ENCODE results near the gene BSDC1. TPM values are rescaled to one million over a fixed set of nuclear protein-coding genes. Genes with fewer than 3 reads are reported as not detected.
A peak's percentile ranks its signal among the peaks of the same experiment; 100 is the strongest.
"Not testable (repeated sequence)": the region's sequence is repeated elsewhere in the genome, so short reads cannot be mapped to it uniquely, and the experiment has no call there.

BSDC1 gene, protein sequence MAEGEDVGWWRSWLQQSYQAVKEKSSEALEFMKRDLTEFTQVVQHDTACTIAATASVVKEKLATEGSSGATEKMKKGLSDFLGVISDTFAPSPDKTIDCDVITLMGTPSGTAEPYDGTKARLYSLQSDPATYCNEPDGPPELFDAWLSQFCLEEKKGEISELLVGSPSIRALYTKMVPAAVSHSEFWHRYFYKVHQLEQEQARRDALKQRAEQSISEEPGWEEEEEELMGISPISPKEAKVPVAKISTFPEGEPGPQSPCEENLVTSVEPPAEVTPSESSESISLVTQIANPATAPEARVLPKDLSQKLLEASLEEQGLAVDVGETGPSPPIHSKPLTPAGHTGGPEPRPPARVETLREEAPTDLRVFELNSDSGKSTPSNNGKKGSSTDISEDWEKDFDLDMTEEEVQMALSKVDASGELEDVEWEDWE
- 65.2 TPM for total RNA-seq

DNA sequence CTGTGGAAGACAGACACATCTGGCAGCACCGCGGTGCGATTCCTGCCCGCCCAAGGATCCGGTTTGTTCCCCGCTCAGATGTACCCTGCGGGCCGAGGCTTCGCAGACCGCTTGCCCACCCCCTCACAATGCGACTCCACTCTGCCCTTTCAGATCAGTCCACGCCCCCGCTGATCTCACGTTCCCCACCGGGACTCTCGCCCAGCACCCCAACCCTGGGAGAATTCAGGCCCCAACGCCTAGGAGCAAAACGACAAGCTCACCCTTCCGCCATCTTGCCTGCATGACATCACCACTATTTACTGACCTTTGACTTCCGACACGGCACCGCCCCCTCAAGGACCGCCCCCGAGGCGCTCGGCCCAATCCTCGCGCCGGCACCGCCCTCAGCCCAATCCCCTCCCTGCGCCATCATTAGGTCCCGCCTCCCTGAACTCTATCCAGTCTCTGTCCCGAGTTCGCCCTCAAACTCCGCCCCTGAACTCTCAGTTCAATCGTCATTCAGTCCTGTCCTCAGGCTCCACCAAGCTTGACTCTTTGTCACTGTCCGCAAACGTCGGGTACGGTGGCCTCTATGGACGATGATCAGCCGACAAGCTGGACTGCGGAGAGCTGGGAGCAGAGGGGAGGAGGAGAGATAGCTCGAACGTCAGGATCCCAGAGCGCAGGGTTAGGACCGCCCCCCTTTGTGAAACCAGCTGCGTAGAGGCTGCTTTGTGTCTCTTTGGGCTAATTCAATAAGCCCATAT lies at the start of gene BSDC1:
TSS of gene BSDC1 (minus strand) at position 301 of the 749 bp plus-strand sequence. CDS start at position 274, 27 bp downstream.
- DNase-seq (ENCODE audit: low spot score in 2 of 2) (peak; percentile 85 to 96), FAIRE-seq (peak; percentile 98)

DNA sequence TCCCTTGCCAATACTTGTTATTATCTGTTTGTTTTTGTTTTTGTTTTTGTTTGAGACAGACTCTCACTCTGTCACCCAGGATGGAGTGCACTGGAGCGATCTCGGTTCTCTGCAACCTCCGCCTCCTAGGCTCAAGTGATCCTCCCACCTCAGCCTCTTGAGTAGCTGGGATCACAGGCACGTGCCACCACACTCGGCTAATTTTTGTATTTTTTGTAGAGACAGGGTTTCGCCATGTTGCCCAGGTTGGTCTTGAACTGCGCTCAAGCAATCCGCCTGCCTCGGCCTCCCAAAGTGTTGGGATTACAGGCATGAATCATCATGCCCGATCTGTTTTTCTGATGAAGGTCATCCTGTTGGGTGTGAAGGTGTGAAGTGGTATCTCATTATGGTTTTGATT lies 47.2 kb upstream of the BSDC1 start:
- not testable (repeated sequence) for DNase-seq (ENCODE audit: low spot score in 2 of 2); FAIRE-seq

DNA sequence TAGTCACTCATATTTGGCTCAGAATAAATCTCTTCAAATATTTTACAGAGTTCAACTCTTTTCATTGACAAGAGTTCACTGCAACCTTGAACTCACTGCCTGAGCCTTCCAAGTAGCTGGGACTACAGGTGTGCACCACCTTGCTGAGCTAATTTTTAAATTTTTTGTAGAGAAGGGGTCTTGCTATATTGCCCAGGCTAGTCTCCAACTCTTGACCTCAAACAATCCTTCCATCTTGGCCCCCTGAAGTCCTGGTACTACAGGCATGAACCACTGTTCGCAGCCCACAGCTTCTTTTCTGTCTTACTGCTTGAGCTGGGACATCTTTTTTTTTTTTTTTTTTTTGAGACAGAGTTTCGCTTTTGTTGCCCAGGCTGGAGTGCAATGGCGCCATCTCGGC lies 44.5 kb upstream of the BSDC1 start:
- DNase-seq (ENCODE audit: low spot score in 2 of 2); FAIRE-seq: not testable (repeated sequence)

DNA sequence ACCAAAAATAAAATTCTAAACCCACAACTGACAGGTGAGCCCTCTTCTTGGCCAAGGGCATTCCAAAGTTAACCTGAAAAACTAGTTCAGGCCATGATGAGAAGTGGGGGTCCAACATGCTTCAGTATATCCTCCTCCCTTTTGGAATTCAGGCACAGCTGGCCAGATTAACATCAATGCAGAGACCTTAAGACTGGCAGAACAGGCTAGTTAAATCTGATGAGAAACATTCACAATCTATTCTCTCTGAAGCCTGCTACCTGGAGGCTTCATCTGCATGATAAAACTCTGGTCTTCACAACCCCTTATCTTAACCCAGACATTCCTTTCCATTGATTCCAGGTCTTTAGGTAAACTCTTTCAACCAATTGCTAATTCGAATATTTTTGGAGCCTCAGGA lies 43.9 kb upstream of the BSDC1 start:
- FAIRE-seq, result no peak
- no peak for DNase-seq (ENCODE audit: low spot score in 2 of 2)

DNA sequence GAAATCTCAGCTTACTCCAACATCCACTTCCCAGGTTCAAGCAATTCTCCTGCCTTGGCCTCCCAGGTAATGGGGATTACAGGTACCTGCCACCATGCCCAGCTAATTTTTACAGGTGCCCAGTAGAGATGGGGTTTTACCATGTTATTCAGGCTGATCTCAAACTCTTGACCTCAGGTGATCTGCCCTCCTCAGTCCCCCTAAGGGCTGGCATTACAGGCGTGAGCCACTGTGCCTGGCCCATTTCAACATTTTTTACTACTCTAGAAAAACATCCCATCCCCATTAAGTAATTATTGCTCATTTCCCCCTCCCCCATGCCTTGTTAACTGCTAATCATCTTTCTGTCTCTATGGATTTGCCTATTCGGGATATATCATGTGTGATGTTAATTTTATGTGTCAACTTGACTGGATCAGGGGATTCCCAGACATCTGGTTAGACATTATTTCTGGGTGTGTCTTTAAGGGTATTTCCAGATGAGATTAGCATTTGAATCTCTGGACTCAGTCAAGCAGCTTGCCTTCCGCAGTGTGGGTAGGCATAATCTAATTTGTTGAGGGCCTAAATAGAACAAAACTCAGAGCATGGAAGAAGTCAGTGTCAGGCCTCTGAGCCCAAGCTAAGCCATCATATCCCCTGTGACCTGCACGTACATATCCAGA lies 37.6 kb upstream of the BSDC1 start:
- FAIRE-seq, result no peak

DNA sequence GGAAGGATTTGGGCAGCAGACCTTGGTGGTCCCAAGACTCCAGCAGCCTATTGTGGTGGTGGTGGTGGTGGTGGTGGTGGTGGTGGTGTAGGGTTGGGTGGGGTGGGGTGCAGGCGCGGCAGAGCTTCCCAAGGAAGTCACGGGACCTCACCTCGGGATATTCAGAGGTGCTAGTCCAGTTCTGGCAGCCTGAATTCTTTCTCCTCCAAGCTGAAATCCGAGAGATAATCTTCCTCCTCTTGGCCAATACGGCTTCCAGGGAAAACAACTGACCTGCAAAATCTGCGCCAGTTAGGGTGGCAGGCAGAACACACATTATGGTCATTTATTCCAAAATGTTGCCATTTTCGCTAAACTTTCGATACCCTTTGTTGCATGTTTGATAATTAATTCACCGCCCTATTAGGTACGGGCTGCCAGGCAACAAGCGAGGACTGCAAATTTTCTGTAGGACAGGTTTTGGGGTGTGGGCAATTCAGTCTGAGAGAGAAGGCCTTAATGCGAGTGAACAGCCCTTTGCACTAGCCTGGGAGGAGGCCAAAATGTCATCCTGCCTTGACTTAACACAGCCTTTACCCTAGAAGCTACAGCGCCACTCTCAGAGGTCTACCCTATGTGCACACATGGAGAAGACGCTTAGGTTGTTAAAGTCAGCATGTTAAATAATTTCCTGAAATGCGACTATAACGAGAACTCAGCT lies 33.2 kb upstream of the BSDC1 start:
- no peak for DNase-seq (ENCODE audit: low spot score in 2 of 2)

More for the DNA sequence above, 37.6 kb upstream of the BSDC1 start:
- DNase-seq (ENCODE audit: low spot score in 2 of 2), result no peak

DNA sequence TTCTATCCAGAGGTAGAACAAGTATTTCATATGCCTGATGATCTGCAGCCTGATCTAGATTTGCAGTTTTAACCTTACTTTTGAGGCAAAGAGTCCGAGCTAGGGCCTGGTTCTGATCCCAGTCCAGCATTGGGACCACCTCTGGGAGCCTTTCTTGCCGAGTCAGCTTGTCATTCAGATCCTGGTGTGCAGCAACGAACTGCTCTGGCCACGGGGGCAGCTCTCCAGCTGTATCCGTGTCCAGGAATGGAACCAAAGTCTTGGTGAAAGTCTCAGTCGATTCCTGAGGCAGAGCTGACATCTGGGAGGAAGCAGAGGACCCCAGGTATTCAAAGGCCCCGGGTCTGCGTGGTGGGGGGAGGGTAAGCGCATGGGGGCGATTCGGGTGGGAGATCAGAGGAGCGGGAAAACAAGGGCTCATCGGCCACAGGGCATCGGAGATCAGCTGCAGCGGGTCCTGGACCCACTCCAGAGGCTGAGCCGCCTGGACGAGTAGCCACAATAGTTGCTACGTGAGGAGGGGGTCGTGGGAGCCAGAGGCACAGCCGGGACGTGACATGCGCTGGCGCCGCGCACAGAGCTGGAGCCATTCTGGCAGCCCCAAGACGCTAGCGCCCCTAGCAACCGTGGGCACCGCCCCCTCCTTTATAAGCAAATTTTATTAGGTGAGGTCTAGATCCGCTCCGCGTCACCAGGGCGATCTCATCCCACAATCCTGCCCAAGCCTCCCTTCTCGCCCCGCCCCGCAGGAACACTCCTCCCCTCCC lies 32.4 kb upstream of the BSDC1 start:
- DNase-seq (ENCODE audit: low spot score in 2 of 2), result peak in 1 of 2 donors; percentile 39
- no peak for FAIRE-seq

More for the DNA sequence above, 33.2 kb upstream of the BSDC1 start:
- FAIRE-seq, result no peak

DNA sequence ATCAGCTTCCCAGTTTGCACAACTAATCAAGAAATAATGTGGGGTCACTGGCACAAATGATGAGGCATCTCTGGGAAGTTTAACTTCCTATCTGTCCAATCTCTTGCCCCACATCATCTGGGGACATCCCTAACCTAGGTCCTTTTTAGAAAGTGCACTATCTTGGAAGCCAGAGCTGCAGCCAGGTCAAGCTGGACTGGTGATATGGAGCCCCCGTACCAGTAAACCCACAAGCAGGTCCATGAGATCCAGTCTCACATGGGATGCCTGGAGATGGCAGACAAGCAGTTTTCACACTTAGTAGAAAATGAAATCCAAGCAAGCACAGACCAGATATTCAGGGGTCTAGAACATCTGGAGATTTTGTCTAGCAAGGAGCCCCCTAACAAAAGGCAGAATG lies 27.5 kb upstream of the BSDC1 start:
- no peak for FAIRE-seq
- no peak for DNase-seq (ENCODE audit: low spot score in 2 of 2)

DNA sequence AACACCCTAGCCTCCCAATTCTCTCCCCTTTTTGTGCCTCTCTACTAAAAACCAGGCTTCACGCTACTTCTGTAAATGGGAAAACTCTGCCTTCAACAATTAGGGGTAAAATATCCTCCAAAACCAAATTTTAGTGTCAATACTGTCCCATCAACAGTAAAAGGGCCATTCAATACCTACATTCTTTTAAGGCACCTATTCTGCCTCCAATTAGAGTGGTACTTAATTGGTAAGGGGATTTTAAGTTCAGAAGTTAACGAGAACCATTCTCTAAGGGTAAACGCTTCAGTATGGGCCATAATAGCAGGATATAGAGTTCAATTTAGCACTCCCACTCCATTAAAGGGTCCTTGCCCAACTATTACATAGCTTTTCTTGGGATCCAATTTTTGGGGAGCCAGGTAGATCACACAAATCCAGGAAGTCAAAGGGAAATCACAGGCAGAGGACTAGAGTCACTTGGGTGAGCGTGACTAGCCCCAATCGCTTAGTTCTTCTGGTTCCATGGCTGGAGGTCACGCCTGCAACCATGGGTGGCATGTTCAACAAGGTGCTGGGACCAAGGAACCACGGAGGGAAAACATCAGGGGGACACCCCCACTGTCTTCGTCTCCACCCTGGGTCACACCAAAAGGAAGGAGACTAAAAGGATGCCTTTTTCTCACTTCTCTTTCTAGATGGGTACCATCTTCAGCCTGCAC lies 20.1 kb upstream of the BSDC1 start:
- FAIRE-seq, result no peak
- DNase-seq (ENCODE audit: low spot score in 2 of 2), result no peak

DNA sequence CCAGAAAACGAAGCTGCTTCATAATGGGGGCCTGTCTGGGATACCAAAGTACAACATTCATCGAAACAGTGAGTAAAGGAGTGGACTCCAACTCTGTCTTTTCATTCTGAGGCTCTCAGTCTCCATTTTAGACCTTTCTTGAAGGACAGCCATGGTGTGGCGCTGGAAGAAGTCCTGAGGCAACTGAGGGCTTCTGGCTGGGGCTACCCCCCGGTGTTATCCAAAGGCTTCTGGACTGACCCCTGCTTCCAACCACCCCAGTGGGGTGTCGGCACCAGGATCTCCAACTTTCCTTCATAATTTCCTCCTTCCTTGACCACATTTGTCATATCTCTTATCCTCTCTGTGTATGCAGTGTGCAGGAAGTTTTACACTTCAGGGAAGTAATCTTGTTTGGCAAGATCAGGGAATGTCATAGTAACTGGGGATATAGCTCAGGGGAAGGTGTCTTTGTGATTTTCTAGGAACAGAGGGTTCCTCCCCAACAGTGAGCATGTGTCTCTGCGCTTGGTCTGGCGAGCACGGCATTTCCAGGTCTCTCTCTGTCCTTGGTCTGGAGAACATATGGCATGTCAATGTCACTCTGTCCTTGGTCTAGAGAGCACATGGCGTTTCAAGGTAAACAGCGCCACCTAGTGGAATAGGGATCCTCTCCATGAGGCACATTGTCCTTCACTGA lies 19.4 kb upstream of the BSDC1 start:
- DNase-seq (ENCODE audit: low spot score in 2 of 2) (peak; percentile 26 to 27), FAIRE-seq (no peak)

DNA sequence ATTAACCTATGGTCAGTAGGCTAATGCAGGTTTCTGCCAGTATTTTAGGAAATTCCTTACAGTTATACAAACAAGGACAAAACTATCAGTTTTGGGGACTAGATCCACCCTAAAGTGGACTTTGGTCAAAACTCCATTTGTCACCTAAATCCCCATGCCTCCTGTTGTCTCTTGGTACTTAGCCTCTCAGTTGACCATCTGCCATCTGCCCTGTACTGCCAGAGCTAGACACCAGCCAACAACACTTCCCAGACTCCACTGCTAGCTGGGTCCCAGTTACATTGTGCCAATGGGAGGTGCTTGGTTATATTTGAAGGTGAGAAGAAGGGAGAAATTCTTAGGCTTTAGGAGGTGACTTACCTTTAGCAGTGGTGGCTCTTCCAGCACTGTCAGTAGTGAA lies 17.0 kb upstream of the BSDC1 start:
- FAIRE-seq (no peak), DNase-seq (ENCODE audit: low spot score in 2 of 2) (no peak)

DNA sequence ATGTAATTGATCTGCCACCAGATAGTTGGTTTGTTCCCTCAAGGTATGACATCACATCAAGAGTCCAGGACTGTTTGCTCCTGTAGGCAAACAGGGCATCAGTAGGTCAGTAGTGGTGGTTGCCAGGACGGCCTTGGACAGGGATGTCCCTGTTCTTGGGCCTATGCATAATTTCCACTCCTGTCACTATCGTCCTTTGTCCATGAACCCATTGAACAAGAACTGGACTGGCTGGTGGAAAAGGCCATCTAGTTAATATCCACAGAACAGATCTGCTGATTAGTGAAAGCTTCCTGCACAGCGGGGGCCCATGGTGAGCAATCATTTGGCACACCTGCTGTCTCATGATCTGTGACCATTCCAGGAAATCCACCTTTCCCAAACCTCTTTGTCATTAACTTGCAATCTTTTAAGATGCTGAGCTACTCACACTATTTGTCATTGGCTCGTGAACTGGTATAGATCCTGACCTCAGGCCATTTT lies 12.4 kb upstream of the BSDC1 start:
- no peak for DNase-seq (ENCODE audit: low spot score in 2 of 2)
- no peak for FAIRE-seq

DNA sequence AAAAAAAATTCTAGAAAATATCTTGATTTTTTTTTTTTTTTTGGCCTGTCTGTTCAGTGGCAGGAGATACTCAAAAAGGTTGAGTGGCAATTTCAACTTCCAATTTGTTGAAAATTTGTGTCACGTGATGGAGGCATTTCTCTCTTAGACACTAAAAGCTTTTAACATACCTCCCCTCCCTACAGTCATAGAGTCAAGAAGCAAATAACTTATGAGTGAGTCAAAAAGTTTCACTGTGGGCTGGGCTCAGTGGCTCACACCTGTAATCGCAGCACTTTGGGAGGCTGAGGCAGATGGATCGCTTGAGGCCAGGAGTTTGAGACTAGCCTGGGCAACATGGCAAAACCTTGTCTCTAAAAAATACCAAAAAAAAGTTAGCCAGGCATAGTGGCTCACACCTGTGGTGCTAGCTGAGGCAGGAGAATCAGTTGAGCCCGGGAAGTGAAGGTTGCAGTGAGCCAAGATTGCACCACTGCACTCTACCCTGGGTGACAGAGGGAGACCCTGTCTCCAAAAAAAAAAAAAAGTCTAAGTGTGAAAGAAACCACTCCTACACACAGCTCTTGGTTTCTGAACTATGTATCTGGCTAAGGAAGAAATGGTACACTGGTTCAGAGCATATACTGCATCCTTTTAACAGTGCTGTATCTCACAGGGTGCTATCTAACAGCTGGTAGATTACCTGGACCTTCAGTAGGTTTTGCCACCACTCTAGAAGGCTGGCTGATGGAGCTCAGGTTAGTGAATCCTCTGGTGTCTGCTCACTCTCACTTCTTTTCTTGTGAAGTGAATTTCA lies 11.6 kb upstream of the BSDC1 start:
- DNase-seq (ENCODE audit: low spot score in 2 of 2) (no peak), FAIRE-seq (no peak)

DNA sequence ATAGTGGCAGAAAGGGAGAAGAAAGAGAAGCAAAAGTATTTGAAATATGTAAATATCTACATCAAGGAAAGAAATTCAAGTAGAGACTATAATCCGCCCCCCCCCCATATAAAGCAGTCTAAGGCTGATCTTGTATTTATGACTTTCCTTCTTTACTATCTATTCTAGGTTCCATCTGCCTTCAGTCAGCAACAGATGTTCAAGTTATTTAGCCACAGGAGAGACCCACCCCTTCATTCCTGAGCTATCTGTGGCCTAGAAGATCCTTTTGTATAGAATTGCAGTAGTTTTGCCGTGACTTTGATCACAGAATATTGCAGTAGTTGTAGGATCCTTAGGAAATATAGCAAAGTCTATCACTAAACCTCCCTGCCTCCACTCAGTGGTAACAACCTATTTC lies 10.7 kb upstream of the BSDC1 start:
- DNase-seq (ENCODE audit: low spot score in 2 of 2) (no peak), FAIRE-seq (no peak)

DNA sequence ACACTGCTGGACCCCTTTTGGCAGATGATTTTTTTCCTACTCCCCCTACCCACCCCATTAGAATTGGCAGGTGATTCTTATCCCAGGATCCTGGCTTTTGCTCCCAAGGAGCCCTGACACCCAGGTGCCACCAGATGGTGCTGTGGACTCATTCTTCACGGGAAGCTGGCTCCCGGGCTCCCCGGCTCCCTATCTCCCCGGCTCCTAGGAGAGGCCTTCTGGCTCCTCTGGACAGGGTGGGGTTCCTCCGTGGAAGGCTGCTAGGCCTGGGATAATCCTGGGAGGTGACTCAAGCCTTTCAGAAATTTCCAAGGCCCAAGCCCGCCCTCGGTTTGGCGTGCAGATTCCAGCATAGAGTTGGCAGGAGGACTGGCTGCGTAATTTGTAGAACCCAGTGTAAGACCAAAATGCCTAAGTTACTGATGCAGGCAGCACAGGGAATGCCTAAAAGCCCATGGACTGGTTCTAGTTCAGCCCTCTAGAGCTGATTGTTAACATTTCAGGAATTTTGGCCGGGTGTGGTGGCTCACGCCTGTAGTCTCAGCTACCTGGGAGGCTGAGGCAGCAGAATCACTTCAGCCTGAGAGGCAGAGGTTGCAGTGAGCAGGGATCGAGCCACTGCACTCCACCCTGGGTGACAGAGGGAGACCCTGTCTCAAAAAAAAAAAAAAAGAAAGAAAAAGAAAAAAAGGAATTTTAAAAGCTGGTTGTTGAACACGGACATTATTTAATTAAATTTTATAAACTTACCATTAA lies 6.8 kb upstream of the BSDC1 start:
- DNase-seq (ENCODE audit: low spot score in 2 of 2) (peak; percentile 50 to 79), FAIRE-seq (no peak)

DNA sequence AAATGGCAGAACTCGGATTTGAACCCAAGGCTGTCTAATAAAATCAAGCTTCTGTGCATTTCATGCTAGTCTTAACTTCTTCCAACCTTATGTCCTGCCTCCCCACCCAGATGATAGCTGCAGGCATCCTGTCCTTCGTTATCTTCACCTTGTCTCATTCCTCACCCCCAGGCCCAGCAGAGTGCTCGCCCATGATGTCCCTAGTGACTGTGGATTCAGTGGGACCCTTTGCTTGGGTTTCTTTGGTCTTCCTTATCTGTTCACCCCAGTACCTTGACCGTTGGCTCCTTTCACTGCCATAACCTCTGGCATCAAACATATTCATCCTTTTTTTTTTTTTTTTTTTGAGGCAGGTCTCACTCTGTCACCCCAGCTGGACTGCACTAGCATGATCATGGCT lies 5.6 kb upstream of the BSDC1 start:
- FAIRE-seq (no peak), DNase-seq (ENCODE audit: low spot score in 2 of 2) (no peak)

DNA sequence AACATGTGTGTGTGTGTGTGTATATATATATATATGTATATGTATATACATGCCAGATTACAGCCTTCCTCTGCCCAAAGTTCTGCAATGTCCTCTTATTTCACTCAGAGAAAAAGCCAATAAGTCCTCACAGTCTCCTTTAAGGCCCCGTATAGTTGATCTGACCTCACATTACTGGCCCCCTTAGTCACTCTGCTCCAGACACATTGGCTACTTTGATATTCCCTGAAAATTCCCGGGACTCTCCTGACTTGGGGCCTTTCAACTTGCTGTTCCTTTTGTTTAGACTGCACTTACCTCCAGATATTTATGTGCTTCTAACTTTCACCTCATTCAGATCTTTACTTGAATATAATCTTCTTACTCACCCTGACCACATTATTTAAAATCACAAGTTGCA lies 4.2 kb upstream of the BSDC1 start:
- DNase-seq (ENCODE audit: low spot score in 2 of 2), result no peak
- FAIRE-seq, result no peak
